ENCODE data around the gene APEH.
"Not testable (repeated sequence)": the region's sequence is repeated elsewhere in the genome, so short reads cannot be mapped to it uniquely, and the experiment has no call there.

Gene APEH

DNA sequence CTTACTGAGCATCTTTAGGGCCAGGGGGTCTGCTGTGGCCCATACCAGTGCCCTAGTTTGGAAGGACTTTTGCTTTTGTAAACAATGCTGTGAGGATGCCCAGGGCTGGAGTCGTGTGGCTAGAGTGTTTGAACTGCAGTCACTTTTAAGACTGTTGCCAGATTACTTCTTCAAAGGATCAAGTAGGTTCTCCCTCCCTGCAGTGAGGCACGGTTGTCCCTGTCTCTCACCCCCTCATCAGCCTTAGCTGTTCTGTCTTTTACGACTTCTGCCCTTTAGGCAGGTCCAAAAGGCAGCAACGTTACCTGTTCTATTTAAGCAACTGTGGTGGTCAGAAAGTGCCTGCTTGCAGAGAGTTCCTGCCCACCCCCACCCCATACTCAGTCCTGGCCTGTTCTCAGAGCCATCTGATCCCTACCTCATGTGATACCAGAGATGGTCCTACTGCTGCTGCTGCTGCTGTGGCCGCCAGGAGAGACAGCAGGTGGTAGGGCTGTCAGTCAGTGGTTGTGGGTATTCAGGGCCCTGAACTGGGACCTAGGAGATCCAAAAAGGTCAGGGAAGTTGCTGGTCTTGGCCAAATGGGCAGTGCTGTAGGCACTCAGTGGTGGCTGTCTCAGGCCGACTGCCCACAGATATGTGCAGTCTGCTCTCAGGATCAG lies 20.4 kb downstream of the APEH start:
- DNase-seq = not testable (repeated sequence)

DNA sequence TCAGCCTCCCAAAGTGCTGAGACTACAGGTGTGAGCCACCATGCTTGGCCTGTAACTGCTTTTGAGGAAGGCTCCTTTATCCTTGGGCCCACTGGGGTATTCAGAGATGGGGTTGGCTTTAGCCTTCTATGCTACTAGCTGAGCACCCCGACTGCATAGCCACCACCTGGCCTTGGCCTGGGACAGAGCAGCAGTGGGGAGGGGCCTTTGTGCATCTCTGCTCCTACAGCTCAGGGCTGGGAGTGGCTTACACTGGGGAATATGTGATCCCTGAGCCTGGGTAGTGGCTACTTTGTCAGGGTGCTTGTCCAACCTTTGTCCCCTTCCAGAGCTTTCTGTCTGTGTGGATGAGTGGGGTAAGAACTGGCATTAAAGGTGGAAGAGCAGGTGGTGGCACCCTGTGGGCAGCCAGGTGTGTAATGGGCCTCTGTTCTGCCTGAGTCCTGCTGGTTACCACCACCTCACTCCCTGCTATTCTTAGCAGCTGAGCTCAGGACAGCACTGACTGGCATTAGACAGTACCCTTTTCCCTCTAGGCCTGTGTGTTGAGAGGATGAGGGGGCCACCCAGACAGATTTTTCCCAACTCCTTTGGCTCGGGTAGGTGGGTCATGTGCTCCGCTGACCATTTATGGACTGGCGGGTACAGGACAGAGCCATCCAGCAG lies 21.3 kb downstream of the APEH start:
- not testable (repeated sequence) for DNase-seq

DNA sequence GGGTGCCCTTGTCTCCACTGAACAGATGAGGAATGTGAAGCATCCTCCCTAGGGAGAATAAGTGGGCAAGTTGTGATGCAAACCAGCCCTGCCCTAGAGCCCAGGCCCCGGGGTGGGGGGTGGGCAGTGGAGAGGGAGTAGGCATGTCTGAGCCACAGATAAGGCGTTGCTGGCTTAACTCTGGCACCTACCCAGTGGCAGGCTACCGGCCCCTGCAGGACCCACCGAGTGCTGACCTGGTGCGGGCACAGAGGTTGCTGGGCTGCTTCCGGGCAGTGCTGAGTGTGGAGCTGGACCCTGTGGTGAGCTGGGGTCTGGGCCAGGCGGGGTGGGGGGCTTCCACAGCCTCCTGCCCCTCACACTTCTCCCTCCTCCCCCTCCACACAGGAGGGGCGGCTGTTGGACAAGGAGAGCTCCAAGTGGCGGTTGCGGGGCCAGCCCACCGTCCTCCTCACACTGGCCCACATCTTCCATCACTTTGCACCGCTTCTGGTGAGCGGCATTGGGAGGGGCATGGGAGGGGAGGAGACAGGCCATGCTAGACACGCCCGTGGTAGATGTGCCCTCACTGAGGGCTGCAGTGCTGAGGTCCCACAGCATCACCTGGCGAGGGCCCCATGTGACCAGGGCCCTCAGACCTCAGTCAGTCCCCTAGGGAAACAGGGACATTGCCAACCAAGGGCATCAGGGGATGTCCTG lies 25.3 kb downstream of the APEH start:
- no peak for DNase-seq

DNA sequence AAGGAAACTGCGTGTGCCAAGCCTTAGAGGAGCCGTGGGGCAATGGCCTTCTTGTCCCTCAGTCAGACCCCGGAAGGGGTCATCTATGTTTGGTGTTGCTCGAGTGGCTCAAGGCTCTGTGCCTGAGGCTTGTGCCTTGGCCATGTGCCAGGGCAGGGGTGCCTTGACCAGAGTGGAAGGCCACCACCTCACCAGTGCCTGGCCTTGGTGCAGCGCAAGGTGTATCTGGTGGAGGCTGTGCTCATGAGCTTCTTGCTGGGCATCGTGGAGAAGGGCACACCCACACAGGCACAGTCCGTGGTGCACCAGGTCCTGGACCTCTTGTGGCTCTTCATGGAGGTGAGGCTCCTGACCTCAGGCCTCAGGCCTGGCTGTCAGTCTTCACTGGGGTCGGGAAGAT lies 25.9 kb downstream of the APEH start:
- no peak for DNase-seq

DNA sequence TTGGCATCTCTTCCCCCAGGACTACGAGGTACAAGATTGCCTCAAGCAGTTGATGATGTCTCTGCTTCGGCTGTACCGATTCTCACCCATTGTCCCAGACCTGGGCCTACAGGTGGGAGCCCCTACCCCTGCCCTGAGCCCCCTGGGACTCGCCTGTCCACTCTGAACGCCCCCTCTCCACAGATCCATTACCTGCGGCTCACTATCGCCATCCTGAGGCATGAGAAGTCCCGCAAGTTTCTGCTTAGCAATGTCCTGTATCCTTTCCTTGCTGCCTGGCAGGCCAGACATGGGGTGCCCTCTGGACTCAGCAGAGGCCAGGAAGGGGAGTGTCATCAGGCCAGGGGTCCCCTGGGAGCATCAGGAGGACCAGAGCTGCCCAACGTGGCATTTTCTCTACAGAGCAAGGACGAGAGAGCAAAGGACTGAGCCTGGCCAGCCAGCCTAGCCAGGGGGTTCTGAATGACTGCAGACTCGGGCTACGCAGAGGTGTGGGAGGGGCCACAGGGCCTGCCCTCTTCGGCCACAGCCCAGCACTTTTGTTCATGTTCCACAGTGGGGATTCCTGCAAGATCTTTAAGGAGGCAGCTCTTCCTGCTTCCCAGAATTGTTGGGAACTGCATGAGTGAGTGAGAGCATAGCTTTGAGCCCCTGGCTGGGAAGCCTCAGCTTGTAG lies 26.4 kb downstream of the APEH start:
- DNase-seq = no peak

DNA sequence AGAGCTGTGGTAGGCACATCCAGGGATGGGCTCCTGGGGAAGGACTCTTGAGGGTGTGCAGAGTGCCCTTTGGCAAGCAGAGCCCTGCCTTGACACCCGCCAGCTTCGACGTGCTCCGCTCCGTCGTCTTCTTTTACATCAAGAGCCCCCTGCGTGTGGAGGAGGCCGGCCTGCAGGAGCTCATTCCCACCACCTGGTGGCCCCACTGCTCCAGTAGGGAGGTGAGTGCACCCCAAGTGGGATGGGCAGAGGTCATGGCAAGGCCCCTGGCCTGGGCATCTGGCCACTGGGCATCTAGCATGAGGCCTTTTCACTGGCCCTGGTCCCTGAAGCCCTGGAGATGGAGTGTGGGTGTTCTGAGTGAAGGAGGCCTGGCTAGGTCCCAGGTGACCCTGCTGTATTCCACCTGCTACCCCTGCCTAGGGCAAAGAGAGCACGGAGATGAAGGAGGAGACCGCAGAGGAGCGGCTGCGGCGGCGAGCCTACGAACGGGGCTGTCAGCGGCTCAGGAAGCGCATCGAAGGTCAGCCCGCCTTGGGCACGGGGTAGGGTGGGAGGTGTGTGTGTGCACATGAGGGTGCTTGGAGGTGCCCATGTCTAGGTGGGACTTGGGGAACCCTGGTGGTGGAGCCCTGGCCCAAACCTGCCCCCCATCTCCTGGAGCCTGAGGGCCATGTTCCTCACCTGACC lies 27.4 kb downstream of the APEH start:
- DNase-seq = no peak

DNA sequence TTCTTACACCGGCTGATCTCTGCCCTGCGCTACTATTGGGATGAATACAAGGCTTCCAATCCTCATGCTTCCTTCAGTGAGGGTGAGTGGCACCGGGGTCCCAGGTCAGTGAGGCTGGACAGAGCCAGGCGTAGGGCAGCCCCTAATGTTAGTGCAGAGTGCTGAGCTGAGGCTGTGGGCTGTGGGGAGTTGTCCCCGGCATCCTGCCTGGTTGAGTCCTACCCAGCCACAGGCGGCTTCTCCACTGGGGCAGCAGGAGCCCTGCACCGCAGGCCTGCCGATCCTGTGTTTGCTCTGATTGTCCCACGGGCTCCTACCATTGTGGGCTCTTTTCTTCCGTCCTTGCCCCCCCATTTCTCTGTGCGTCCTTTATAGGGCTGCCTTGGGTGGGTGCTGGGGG lies 28.5 kb downstream of the APEH start:
- no peak for DNase-seq

DNA sequence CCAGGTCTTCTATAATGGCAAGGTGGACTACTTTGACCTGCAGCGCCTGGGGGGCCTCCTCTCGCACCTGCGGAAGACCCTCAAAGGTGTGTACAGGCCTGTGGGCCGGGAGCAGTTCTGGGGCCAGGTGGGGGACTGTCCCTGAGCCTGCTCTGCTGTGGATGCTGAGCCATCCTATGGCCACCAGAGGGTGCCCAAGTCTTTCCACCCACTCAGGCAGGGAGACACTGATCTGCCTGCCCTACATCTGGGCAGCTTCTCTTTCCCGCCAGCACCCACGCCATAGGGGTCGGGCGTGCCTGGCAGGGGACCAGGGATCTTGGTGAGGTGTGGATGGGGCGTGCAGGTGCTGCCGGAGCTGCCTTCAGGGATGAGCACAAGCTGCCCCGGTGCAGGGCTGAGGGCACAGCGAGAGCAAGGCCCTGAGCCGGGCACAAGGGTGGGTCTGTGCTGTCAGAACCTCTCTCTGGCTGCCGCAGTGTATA lies 29.3 kb downstream of the APEH start:
- DNase-seq = no peak

DNA sequence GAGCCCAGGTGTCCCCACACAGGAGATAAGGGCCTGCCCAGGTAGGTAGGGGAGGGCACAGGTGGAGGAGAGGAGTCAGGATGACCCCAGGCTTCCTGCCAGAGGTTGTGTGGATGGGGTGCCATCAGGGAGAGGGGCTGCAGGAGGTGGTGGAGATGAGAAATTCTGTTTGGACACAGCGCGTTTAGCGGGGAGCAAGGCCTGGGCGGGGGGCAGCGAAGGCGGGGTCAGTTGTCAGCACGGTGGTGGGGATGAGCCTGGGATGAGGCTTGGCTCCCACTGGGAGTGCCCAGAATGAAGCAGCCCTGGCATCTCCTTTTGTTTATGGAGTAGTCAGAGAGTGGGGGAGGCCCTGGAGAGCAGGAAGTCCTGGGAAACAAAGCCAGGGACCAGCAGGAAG lies 29.8 kb downstream of the APEH start:
- no peak for DNase-seq

DNA sequence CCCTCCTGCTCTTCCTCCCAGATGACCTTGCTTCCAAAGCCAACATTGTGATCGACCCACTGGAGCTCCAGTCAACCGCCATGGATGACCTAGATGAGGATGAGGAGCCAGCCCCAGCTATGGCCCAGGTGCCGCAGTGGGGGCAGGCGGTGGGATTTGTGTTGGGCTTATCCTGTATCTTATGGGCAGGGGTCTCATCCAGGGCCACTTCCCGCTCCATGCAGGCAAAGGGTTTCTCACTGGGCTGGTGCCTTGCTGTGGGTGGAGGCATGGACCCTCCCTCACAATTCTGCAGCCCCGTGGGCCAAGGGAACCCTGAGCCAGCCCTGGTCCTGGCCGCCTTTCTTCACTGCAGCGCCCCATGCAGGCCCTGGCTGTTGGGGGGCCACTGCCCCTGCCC lies 30.5 kb downstream of the APEH start:
- no peak for DNase-seq

DNA sequence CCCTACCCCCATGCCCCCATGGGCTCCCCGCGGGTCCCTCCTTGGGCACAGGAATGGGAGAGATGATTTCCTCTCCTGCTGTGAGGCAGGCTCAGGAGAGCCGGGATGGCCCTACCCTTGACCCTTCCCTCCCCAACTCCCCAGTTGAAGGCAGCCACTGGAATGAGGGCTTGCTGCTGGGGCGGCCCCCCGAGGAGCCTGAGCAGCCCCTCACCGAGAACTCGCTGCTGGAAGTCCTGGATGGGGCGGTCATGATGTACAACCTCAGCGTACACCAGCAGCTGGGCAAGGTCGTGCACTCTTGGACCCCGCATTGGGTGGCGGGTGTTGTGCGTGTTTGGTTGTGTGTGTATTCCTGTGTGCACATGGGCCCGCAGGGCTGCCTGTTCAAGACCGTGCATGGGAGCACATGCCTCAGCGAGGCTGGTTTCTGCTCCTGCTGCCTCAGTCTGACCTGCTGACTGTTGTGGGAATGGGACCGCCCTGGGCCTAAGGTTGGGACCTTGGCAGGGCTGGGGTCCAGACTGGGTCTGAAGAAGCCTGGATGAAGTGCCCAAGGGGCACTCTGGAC lies 31.3 kb downstream of the APEH start:
- DNase-seq = no peak

DNA sequence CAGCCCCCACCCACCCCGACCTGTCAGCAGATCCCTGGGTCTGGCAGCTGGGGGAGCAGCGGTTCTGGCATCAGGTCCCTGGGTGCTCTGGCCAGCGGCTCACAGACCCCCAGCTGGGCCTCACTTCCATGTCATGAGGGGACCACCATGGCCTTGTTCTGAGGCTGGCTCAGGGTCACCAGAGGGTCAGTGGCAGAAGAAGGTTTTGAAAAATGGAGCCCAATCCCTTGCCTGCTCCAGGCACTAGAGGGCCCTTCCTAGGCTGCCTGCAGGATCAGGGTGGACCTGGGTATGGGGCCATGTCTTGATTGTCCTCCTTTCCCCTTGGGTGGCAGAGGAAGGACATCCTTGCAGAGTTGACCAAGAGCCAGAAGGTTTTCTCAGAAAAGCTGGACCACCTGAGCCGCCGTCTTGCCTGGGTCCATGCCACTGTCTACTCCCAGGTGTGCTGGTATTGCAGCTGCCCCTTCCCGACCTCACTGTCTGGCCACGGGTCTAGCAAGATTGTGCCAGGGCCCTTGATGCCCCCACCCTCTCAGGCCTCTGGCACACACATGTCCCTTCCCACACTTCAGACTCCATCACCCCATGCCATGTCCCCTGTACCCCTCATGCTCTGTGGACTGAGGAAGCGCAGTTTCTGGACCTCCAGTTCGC lies 32.4 kb downstream of the APEH start:
- DNase-seq = no peak

DNA sequence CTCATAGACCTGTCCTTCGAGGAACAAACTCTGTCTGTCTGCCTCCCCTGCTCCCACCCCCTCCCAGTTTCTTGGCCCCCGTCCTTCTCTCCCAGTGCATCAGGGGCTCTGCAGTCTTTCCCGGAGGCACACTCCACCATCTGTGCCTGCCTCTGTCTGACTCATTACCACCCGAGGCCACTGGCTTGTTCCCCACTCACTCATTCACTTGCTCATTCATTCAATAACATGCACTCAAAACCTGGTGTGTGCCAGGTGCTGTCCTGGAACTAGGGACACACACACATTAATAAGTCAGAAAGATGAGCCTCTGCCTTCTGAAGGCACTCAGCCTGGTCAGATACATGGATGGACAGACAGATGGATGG lies 32.9 kb downstream of the APEH start:
- no peak for DNase-seq

DNA sequence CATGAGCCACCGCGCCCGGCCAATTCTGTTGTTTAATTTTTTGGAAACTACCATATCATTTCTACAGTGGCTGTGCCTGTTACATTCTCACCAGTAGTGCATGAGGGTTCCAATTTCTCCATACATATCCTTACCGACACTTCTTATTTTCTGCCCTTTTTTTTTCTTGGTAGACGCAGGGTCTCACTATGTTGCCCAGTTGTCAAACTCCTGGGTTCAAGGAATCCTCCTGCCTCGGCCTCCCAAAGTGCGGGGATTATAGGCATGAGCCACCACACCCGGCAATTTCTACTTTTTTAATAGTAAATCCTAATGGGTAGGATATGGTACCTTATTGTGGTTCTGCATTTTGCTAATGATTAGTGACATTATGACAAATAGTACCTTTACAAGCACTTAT lies 35.7 kb downstream of the APEH start:
- no peak for DNase-seq

DNA sequence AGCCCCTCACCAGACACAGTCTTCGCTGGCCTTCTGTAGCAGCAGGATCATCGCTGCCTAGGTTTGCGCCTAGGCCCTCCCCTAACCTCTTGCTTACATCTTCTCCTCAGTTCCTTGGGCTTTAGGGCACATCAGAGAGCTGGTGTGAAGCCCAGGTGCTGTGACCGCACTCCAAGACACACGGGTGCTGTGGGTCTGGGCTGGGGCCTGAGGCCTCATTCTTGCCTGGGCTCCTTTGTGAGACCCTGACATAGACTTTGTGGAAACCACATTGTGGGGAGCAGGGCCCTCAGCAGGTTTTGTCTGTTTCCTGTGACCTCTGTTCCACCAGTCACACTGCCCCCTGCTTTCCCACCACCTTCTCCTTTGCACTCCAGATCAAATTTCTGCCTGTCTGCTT lies 37.3 kb downstream of the APEH start:
- DNase-seq = no peak

DNA sequence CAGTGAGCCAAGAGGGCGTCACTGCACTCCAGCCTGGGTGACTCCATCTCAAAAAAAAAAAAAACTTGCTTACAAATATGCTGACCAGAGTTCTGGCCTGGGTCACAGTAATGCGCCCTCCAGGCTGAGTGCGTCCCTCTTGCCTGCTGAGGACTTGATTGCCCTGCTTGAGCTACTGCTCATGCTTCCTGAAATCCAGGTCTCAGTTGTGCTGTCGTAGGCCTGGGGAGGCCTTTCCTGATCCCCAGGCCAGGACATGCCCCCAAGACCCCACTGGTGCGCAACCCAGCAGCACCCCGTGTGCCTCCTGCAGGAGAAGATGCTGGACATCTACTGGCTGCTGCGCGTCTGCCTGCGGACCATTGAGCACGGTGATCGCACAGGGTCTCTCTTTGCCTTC lies 38.0 kb downstream of the APEH start:
- no peak for DNase-seq

DNA sequence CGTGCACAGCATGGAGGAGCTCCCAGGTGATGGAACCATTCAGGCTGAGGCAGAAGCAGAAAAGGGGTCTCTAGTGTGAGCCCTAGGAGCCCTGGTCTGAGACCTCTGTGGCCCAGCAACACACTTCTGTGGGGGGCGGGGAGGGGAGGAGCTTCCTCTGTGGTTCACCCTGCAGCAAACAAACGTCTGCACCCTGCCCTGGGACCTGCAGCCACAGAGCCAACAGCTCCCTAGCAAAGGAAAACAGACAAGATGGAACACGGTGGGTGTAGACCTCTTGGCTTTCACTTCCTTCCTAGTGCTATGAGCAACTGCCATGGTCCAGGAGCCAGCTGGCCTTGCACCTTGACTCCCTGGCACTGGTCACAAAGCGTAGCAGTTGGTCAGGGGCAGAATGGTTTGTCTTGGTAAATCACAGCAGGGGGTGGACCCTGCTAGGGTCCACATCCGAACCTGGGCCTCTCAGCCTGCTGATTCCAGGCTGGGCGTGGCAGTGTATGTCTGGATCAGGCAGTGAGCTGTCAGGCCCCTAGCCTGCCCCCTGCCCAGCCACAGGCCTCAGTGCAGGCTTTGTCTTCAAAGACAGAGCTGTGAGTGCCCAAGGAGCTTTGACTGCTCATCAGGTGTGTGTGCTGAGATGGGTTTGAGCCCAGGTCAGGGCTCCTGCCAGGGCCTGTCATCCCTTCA lies 38.6 kb downstream of the APEH start:
- no peak for DNase-seq

DNA sequence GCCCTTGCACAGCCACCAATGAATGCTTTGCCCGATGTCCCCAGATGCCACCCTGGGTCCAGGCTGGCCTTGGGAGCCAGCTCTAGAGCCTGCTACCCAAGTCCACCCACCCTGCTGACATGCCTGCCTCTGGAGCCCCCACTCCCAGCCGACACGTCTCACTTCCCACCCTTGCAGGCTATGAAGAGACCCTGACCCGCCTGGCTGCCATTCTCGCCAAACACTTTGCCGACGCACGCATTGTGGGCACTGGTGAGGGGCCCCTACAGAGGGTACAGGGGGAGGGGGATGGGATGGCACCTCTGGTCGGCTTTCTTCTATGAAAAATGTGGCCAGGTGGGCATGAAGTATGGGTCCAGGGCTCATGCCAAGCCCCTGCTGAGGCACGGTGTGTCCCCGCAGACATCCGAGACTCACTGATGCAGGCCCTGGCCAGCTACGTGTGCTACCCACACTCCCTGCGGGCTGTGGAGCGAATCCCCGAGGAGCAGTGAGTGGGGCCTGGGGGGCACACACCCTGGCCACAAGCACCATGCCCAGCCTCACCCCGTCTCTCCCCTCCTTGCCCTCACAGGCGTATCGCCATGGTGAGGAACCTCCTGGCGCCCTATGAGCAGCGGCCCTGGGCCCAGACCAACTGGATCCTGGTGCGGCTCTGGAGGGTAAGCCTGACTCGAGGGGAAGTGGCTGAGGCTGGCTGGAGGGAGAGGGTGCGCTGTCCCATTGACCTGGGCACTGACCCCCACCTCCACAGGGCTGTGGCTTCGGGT lies 39.4 kb downstream of the APEH start:
- DNase-seq = no peak

DNA sequence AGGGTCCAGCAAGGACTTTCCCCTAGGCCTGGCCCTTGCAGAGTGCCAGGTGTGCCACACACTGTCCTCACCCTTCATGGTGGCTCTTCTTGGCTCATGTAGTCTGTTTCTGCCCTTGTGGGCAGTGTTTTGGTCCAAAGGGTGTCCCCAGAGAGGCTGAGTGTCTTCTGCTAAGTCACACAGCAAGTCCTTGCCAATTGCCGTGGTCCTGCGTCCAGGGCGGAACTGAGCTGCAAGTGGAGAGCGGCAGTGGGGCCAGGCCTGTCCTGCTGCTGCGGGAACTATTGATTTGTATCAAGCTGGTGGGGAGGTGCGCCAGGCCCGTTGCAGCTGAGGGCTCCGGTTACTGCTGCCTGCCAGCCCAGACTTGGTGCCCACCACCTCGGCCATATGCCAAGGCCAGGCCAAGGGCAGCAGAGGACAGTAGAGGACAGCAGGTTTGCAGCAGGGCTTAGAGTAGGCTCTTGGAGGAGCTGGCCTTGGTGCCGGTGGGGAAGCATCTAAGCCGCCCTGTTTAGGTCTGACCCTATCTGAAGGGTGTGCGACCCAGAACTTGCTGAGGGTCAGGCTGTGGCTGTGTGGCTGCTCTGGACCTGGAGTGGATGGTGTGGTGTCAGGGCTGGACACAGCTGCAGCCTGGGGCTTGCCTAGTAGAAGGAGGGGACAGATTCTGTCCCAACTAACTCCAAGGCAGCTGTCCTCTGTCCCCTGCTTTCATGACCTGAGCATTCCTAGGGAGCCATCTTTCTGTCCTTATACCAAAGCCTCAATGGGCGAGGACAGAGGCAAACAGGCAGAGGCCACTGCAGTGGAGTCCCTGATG lies 40.8 kb downstream of the APEH start:
- DNase-seq = no peak

DNA sequence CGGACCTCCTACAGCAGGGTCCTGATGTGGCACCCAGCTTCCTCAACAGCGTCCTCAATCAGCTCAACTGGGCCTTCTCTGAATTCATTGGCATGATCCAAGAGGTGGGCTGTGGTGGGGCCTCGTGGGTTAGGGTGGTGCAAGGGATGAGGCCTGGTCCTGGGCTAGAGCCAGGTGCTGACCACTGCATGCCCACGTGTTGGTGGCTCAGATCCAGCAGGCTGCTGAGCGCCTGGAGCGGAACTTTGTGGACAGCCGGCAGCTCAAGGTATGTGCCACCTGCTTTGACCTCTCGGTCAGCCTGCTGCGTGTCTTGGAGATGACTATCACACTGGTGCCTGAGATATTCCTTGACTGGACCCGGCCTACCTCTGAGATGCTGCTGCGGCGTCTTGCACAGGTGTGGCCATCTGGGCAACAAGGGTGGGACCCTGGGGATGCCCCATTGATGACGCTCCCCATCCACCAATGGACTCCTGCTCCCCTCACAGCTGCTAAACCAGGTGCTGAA lies 41.5 kb downstream of the APEH start:
- DNase-seq = no peak

All from right forelimb (tissue), 1 donor.